Thoracic aorta (tissue), 2 donors: ENCODE results near the gene LRRC41. TPM values are rescaled to one million over a fixed set of nuclear protein-coding genes. Genes with fewer than 3 reads are reported as not detected.

Source experiments
- ATAC-seq: fragments of 150-250 bp; one replicate; pipeline ENCODE4 v1.8.0; 2017; ENCODE audit warnings: low read depth; ENCODE audit not compliant: insufficient number of reproducible peaks, low FRiP score
- DNase-seq: peaks from one replicate; pipeline ENCODE4 v3.0.0-alpha.2; 2020; ENCODE audit warnings: low spot score
- H3K27ac ChIP-seq, 2 donors: fragments of 200-600 bp; sonication (generic); 1 replicate in 1 of 2; 2 replicates in 1 of 2; pipeline ENCODE4 v1.5.1; 2016; ENCODE audit warnings: mild to moderate bottlenecking in 2 of 2, moderate library complexity in 2 of 2
- H3K27me3 ChIP-seq: fragments of 200-600 bp; sonication (generic); replicated peaks from 2 replicates; pipeline ENCODE4 v1.6.0; 2016; ENCODE audit warnings: mild to moderate bottlenecking; ENCODE audit not compliant: insufficient read depth
- H3K36me3 ChIP-seq: fragments of 200-600 bp; sonication (generic); one replicate; pipeline ENCODE4 v1.5.1; 2016
- H3K4me1 ChIP-seq, 2 donors: fragments of 200-600 bp; sonication (generic); 1 replicate in 1 of 2; 2 replicates in 1 of 2; pipeline versions ENCODE4 v1.5.1 to v1.6.0; 2016; ENCODE audit warnings: low read depth in 2 of 2, mild to moderate bottlenecking in 1 of 2; ENCODE audit not compliant: control insufficient read depth in 1 of 2
- H3K4me3 ChIP-seq: fragments of 200-600 bp; sonication (generic); 2 replicates; pipeline ENCODE4 v1.5.1; 2016; ENCODE audit warnings: mild to moderate bottlenecking
- H3K9me3 ChIP-seq: fragments of 200-600 bp; sonication (generic); 2 replicates; pipeline ENCODE4 v1.5.1; 2016
- total RNA-seq, 2 donors: library from RNA; depleted of rRNA; stranded (reverse); fragments of >200 nt; gene quantifications; one replicate each; pipeline versions ENCODE4 v1.1.0 to v1.2.3, GENCODE V29; 2016
- TF ChIP-seq, protein P1 (sequence below): fragments of 200-600 bp; sonication (generic); IDR thresholded peaks from one replicate; pipeline ENCODE4 v1.5.1; 2019; ENCODE audit warnings: antibody characterized with exemption

LRRC41 gene
- total RNA-seq, 2 donors from 2014 or later = 70.7 to 76.2 TPM

GRCh38 chr1:46301808-46302640, 1.4 kb downstream of the LRRC41 start:
- H3K9me3 ChIP-seq = no peaks in the 10 kb centered on the region
- no peaks in the 10 kb centered on the region for H3K27me3 ChIP-seq
- ATAC-seq = no peak
- H3K27ac ChIP-seq = peak overlapping the region; percentile 98 to 100
- TF ChIP-seq, protein P1, sequence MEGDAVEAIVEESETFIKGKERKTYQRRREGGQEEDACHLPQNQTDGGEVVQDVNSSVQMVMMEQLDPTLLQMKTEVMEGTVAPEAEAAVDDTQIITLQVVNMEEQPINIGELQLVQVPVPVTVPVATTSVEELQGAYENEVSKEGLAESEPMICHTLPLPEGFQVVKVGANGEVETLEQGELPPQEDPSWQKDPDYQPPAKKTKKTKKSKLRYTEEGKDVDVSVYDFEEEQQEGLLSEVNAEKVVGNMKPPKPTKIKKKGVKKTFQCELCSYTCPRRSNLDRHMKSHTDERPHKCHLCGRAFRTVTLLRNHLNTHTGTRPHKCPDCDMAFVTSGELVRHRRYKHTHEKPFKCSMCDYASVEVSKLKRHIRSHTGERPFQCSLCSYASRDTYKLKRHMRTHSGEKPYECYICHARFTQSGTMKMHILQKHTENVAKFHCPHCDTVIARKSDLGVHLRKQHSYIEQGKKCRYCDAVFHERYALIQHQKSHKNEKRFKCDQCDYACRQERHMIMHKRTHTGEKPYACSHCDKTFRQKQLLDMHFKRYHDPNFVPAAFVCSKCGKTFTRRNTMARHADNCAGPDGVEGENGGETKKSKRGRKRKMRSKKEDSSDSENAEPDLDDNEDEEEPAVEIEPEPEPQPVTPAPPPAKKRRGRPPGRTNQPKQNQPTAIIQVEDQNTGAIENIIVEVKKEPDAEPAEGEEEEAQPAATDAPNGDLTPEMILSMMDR = no peak
- H3K4me1 ChIP-seq = peaks cover 31 to 54% of the 10 kb centered on the region in 2 donors
- H3K36me3 ChIP-seq = peaks cover 9% of the 10 kb centered on the region
- no peak for DNase-seq
- peak overlapping the region; percentile 92 for H3K4me3 ChIP-seq

DNA sequence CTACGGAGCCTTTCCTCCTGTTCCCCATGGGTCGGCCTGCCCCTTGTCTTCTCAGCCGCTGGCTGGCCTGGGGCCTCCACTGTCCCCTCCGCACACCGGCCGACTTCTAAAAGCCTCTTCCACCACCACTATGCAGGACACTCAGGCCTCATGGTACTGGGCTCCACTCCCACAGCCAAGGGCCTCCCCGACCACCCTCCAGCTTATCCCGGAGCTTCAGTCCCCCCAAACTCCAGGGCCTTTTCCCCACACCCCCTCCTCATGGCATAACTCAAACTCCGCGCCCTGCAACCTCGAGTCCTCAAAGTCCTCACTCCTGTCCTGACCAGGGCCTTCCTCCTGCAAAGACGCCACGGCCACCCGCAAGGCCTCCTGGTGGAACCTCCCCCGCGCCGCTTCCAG, 2.0 kb downstream of the LRRC41 start:
- Histone ChIP-seq H3K4me1 (peaks cover 31 to 49% of the 10 kb centered on the region in 2 donors), H3K27me3 (no peaks in the 10 kb centered on the region), H3K27ac (peak overlapping the region; percentile 98 to 100), H3K36me3 (peaks cover 15% of the 10 kb centered on the region), H3K9me3 (no peaks in the 10 kb centered on the region), H3K4me3 (peak overlapping the region; percentile 92)
- TF ChIP-seq, protein P1 = no peak
- DNase-seq (no peak), ATAC-seq (no peak)

DNA sequence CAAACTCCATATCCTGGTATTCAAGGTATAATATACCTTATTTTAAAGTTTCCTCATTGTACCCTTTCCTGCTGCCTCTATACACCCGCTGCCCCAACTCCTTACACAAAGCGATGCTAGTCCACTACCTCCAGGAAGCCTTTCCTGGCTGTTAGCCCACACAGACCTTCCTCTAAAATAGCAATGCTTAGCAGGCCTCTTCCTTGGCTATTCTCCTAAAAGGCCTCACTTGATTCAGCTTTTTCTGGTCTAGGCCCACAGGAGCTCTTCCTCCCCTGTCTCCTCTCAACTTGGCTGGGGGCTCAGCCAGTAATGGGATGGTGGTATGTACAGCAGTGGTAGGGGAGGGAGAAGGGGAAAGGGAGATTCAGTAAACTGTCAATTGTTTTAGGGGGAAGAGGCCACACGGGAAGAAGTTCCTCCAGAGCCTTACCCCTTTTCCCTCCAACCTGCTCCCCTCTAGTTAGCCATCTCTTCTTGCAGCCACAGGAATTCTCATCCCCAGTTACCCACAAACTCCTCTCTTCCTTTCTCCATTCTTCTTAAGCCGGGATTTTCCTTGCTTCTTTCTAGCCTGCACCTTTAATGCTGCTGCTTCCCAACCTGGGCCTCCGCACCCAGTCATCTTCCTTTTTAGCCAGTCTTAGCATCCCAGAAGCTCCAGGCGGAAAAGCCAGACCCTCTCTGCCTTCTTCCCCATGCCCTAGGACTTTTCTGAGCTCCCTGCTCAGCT, 2.6 kb downstream of the LRRC41 start:
- H3K4me1 ChIP-seq = peaks cover 31 to 48% of the 10 kb centered on the region in 2 donors
- H3K36me3 ChIP-seq = peaks cover 21% of the 10 kb centered on the region
- H3K27ac ChIP-seq = peak overlapping the region; percentile 98 to 100
- ATAC-seq (no peak), DNase-seq (no peak)
- no peaks in the 10 kb centered on the region for H3K27me3 ChIP-seq
- H3K4me3 ChIP-seq = peak overlapping the region; percentile 92
- no peaks in the 10 kb centered on the region for H3K9me3 ChIP-seq
- TF ChIP-seq, protein P1 = no peak

- ATAC-seq (no peak), DNase-seq (no peak)
- Histone ChIP-seq H3K4me3 (no peak overlapping the region), H3K9me3 (no peaks in the 10 kb centered on the region), H3K27ac (no peak overlapping the region), H3K36me3 (peaks cover 41% of the 10 kb centered on the region), H3K4me1 (peaks cover 20 to 35% of the 10 kb centered on the region in 2 donors), H3K27me3 (no peaks in the 10 kb centered on the region)
- TF ChIP-seq, protein P1 = no peak
These were observed 5.0 kb downstream of the LRRC41 start for GRCh38 chr1:46298387-46298786.

- no peaks in the 10 kb centered on the region for H3K9me3 ChIP-seq
- H3K36me3 ChIP-seq = peaks cover 56% of the 10 kb centered on the region
- no peak overlapping the region for H3K4me3 ChIP-seq
- no peaks in the 10 kb centered on the region for H3K27me3 ChIP-seq
- TF ChIP-seq, protein P1 = no peak
- no peak overlapping the region for H3K27ac ChIP-seq
- DNase-seq = no peak
- ATAC-seq = no peak
- peaks cover 7 to 21% of the 10 kb centered on the region in 2 donors for H3K4me1 ChIP-seq
These were observed 8.1 kb downstream of the LRRC41 start for GRCh38 chr1:46295306-46295705.
